GM12891 (cell line): ENCODE measurements around the gene MAP1S.

Experiments
- PAX5 ChIP-seq: IDR thresholded peaks from 2 replicates; pipeline ENCODE4 v1.6.1; 2011; ENCODE audit warnings: low read length, moderate library complexity, mild to moderate bottlenecking; ENCODE audit not compliant: insufficient read depth, severe bottlenecking
- POLR2A ChIP-seq: IDR thresholded peaks from 2 replicates; pipeline ENCODE4 v1.6.1; 2011; ENCODE audit warnings: low read depth, low read length, control low read depth
- POLR2AphosphoS5 ChIP-seq: IDR thresholded peaks from 2 replicates; pipeline ENCODE4 v1.6.1; 2011; ENCODE audit warnings: low read depth, low read length, control low read depth
- POU2F2 ChIP-seq: IDR thresholded peaks from 2 replicates; pipeline ENCODE4 v1.6.1; 2011; ENCODE audit warnings: low read depth, mild to moderate bottlenecking, control low read depth, low read length, moderate library complexity
- SPI1 ChIP-seq: IDR thresholded peaks from 2 replicates; pipeline ENCODE4 v1.6.1; 2011; ENCODE audit warnings: low read depth, low read length, control low read depth
- TAF1 ChIP-seq: IDR thresholded peaks from 2 replicates; pipeline ENCODE4 v1.6.1; 2011; ENCODE audit warnings: low read depth, low read length, control low read depth

DNA sequence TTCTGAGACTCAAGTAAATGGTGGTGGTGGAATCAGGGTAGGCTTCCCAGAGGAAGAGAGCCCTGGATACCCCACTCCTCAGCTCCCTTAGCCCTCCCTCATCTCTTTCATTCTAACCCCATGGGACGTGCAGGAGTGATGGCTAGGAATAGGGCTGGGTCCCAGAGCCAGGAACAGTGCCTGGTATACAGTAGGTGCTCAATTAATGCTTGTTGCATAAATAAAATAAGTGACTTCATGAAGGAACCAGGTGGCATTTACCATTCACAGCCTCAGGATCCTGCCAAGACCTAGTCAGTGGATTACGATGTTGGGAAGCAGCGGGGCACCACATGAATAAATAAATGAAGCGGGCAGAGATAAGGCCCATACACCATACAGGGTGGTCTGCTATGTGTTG lies 35.0 kb upstream of the MAP1S start:
- TF ChIP-seq POLR2AphosphoS5 (no peak), POLR2A (no peak), POU2F2 (no peak), SPI1 (no peak), PAX5 (no peak), TAF1 (no peak)
